NCI-H1694 treated with DMSO at 0.1 percent for 48 hours (cell line): ENCODE data around the gene LEFTY1.

Experiments
- DNase-seq: peaks from one replicate; lab custom pipeline; 2025; lab: John Stamatoyannopoulos, UW

The LEFTY1 gene

GRCh38 chr1:225871359-225872074 lies 17.4 kb downstream of the LEFTY1 start:
- DNase-seq, result no peak

GRCh38 chr1:225870911-225871310 lies 18.0 kb downstream of the LEFTY1 start:
- DNase-seq, result peak; percentile 72

GRCh38 chr1:225868631-225869330 lies 20.2 kb downstream of the LEFTY1 start:
- DNase-seq, result no peak

GRCh38 chr1:225866981-225867380 lies 22.0 kb downstream of the LEFTY1 start:
- no peak for DNase-seq

GRCh38 chr1:225866061-225866837 lies 22.7 kb downstream of the LEFTY1 start:
- DNase-seq, result no peak

GRCh38 chr1:225865514-225865913 lies 23.4 kb downstream of the LEFTY1 start:
- no peak for DNase-seq

GRCh38 chr1:225863167-225863566 lies 25.8 kb downstream of the LEFTY1 start:
- DNase-seq, result peak; percentile 29

- no peak for DNase-seq
These were observed 26.4 kb downstream of the LEFTY1 start for GRCh38 chr1:225862581-225862950.

- no peak for DNase-seq
These were observed 26.9 kb downstream of the LEFTY1 start for GRCh38 chr1:225861834-225862580.

GRCh38 chr1:225860876-225861441 lies 28.0 kb downstream of the LEFTY1 start:
- no peak for DNase-seq

- no peak for DNase-seq
These were observed 28.8 kb downstream of the LEFTY1 start for GRCh38 chr1:225860107-225860506.

- DNase-seq, result no peak
These were observed 29.8 kb downstream of the LEFTY1 start for GRCh38 chr1:225859151-225859550.

- DNase-seq, result no peak
These were observed 31.7 kb downstream of the LEFTY1 start for GRCh38 chr1:225857256-225857655.

- DNase-seq, result no peak
These were observed 33.2 kb downstream of the LEFTY1 start for GRCh38 chr1:225855503-225856300.

GRCh38 chr1:225853441-225853840 lies 35.5 kb downstream of the LEFTY1 start:
- DNase-seq, result no peak

- DNase-seq, result no peak
These were observed 36.4 kb downstream of the LEFTY1 start for GRCh38 chr1:225852413-225853124.

- DNase-seq, result no peak
These were observed 37.1 kb downstream of the LEFTY1 start for GRCh38 chr1:225851805-225852204.

GRCh38 chr1:225850370-225850769 lies 38.6 kb downstream of the LEFTY1 start:
- DNase-seq, result no peak

GRCh38 chr1:225849925-225850324 lies 39.0 kb downstream of the LEFTY1 start:
- no peak for DNase-seq
